Measurements from ENCODE around the gene ZBED2.

ZBED2 gene

GRCh38 chr3:111592936-111593335 is 2.2 kb downstream of the ZBED2 start:
- DNase-seq (ENCODE audit: extremely low spot score) = no peak
- POLR2A ChIA-PET = no interaction called here
- TF ChIP-seq SP1 (IDR thresholded peaks at IDR 0.05) (no peak), FOXK2 (IDR thresholded peaks at IDR 0.05) (no peak), LEF1 (IDR thresholded peaks at IDR 0.05; ENCODE audit: borderline replicate concordance) (no peak), CTBP1 (IDR thresholded peaks at IDR 0.05; ENCODE audit: borderline replicate concordance) (no peak), ZNF384 (IDR thresholded peaks at IDR 0.05) (no peak), HDGF (IDR thresholded peaks at IDR 0.05; ENCODE audit: borderline replicate concordance) (no peak), BHLHE40 (IDR thresholded peaks at IDR 0.05; ENCODE audit: borderline replicate concordance) (no peak), FOXA1 (IDR thresholded peaks at IDR 0.05) (no peak), SUZ12 (IDR thresholded peaks at IDR 0.05) (no peak)
- CTCF ChIA-PET = no interaction called here

DNA sequence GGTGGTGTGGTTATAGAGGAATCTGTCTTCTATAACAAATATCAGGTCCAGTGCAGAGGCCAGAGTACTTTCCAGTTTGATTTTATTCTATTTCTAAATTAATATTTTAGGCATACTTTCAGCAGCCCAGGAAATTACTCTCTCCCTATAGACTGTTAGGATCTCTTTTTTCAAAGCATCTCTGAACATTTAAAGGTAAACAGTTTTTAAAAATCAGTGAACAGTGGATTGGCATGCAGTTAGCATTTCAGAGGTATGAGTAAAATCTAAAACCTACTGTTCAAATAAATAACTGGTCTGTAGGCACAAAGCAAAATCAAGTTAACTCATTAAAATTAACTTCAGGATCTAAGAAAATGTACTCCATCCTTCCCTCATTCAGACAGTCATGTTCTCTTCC is 3.0 kb downstream of the ZBED2 start:
- DNase-seq (ENCODE audit: extremely low spot score) = no peak
- ChIA-PET CTCF (no interaction called here), POLR2A (no interaction called here)
- TF ChIP-seq NFRKB (IDR thresholded peaks at IDR 0.05) (no peak), LEF1 (IDR thresholded peaks at IDR 0.05; ENCODE audit: borderline replicate concordance) (no peak), TARDBP (IDR thresholded peaks at IDR 0.05) (no peak), L3MBTL2 (conservative IDR thresholded peaks at IDR 0.05) (no peak), PKNOX1 (IDR thresholded peaks at IDR 0.05) (no peak), FOXA1 (IDR thresholded peaks at IDR 0.05) (no peak)

DNA sequence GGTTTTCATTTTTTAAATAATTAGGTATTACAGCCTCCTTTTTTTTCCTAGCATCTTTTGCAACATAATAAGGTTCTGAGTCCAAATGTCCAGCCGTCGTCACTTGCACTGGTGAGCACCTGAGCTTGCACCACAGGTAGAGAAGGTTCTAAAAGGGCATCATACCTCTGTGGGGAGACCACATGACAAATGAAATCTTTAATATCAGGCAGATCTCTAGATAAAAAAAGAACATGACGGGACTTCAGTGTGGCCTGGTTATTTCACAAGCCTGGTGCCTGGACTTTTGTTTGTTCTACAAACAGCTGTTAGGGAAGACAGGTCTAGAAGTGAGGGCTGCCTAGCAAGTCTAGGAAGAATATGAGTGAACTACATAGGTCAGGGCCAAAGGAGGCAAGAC is 3.6 kb downstream of the ZBED2 start:
- TF ChIP-seq FOXM1 (IDR thresholded peaks at IDR 0.05; ENCODE audit: borderline replicate concordance) = no peak
- POLR2A ChIA-PET = no interaction called here
- no peak for DNase-seq (ENCODE audit: extremely low spot score)
- CTCF ChIA-PET = no interaction called here

DNA sequence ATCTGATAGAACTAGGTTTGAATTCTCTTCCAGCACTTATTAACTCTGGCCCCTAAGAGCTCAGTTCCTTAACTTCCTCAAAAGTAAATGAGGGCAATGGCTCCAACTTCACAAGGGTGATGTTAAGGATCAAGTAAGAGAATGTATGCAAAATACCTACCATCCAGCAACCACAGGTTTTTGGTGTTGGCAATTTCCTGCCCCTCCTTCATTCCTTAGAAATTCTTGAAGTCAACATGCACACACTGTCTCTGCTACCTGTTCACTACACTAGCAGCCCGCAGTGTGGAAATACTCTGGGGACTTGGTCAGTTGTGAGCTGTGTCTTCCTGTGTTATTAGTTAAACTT is 5.0 kb downstream of the ZBED2 start:
- DNase-seq (ENCODE audit: extremely low spot score) = no peak
- TF ChIP-seq NFRKB (IDR thresholded peaks at IDR 0.05) (no peak), HDGF (IDR thresholded peaks at IDR 0.05; ENCODE audit: borderline replicate concordance) (no peak), TARDBP (IDR thresholded peaks at IDR 0.05) (no peak), SP1 (IDR thresholded peaks at IDR 0.05) (no peak), ARNT (IDR thresholded peaks at IDR 0.05) (no peak), CTBP1 (IDR thresholded peaks at IDR 0.05; ENCODE audit: borderline replicate concordance) (no peak), L3MBTL2 (conservative IDR thresholded peaks at IDR 0.05) (no peak)
- ChIA-PET POLR2A (no interaction called here), CTCF (no interaction called here)

DNA sequence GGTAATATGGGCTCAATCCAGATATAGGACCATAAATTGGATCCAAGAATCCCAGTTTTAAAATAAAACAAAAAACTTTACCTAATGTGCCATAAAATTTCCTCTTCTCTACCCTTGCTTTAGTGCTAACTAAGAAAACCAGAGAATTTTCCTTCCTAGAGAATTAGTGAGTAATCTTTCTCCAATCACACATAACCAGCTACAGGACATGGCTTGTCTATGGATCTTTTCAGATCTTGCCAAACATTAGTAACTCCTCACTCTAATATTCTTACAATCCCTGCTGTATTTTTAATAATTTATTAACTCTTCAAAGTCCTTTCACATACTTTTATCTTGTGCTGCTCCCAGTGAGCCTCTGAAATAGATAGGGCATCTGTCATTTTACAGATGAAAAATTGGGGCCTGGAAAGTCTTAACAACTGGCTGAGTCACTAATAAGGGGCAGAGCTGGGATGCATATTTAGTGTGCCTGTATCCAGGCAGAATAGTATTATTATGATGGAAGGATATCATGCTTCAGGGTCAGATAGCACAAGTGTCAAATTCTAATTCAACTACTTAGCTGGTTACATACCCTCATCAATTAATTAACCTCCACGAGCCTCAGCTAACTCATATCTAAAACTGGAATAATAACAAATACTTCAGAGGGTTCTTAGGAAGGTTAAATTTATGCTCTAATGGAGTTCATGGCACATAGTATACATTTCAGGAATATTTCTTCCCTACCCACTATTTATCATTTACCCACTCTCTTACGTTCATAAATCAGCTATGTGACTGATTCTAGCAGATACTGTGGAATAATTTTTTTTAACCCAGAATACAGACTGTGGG is 5.6 kb downstream of the ZBED2 start:
- ChIA-PET POLR2A (no interaction called here), CTCF (no interaction called here)
- no peak for DNase-seq (ENCODE audit: extremely low spot score)
- no peak for TF ChIP-seq LEF1 (IDR thresholded peaks at IDR 0.05; ENCODE audit: borderline replicate concordance)
- TF ChIP-seq NFRKB (IDR thresholded peaks at IDR 0.05) = no peak
- no peak for TF ChIP-seq ZNF384 (IDR thresholded peaks at IDR 0.05)
- no peak for TF ChIP-seq SUZ12 (IDR thresholded peaks at IDR 0.05)
- TF ChIP-seq FOXM1 (IDR thresholded peaks at IDR 0.05; ENCODE audit: borderline replicate concordance) = no peak
- no peak for TF ChIP-seq TARDBP (IDR thresholded peaks at IDR 0.05)
- TF ChIP-seq CTBP1 (IDR thresholded peaks at IDR 0.05; ENCODE audit: borderline replicate concordance) = no peak
- TF ChIP-seq FOXA1 (IDR thresholded peaks at IDR 0.05) = no peak
- TF ChIP-seq L3MBTL2 (conservative IDR thresholded peaks at IDR 0.05) = no peak
- no peak for TF ChIP-seq ARNT (IDR thresholded peaks at IDR 0.05)
- TF ChIP-seq ELF4 (IDR thresholded peaks at IDR 0.05) = no peak
- no peak for TF ChIP-seq BHLHE40 (IDR thresholded peaks at IDR 0.05; ENCODE audit: borderline replicate concordance)

DNA sequence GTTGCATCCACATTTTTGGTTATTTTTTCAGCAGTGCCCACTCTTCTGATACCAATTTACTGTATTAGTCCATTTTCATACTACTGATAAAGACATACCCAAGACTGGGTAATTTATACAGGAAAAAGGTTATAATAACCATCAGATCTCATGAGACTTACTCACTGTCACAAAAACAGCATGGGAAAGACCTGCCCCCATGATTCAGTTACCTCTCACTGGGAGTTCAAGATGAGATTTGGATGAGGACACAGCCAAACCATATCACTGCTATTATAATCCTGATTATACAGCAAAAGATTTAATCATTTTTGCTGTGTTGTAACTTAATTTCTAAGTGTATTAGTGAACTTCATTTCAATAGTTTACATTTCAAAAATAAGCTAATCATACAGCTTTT is 6.6 kb downstream of the ZBED2 start:
- DNase-seq (ENCODE audit: extremely low spot score) = no peak
- ChIA-PET CTCF (no interaction called here), POLR2A (no interaction called here)
- TF ChIP-seq CTBP1 (IDR thresholded peaks at IDR 0.05; ENCODE audit: borderline replicate concordance) (no peak), LEF1 (IDR thresholded peaks at IDR 0.05; ENCODE audit: borderline replicate concordance) (no peak), FOXM1 (IDR thresholded peaks at IDR 0.05; ENCODE audit: borderline replicate concordance) (no peak), ZNF384 (IDR thresholded peaks at IDR 0.05) (no peak), NFRKB (IDR thresholded peaks at IDR 0.05) (no peak), FOXK2 (IDR thresholded peaks at IDR 0.05) (no peak)

DNA sequence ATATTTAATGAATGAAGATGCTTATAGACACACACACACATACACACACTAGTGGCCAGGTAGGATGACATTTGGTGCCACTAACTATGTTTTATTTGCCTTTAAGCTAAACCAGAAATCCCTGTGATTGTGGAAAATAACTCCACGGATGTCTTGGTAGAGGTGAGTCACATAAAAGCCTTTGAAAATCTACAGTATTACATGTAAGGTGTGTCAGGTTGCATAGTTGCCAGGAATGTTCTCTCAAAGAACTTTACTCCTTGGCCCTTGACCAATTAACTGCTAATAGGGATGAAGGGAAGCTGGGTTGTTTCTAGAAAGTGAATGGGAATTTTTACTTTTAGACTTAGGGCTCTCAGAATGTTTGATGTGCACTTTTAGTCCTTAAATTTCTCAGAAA is 9.9 kb downstream of the ZBED2 start:
- POLR2A ChIA-PET = no interaction called here
- CTCF ChIA-PET = no interaction called here
- no peak for TF ChIP-seq SUZ12 (IDR thresholded peaks at IDR 0.05)
- no peak for TF ChIP-seq BHLHE40 (IDR thresholded peaks at IDR 0.05; ENCODE audit: borderline replicate concordance)
- no peak for TF ChIP-seq ARNT (IDR thresholded peaks at IDR 0.05)
- TF ChIP-seq ZNF384 (IDR thresholded peaks at IDR 0.05) = no peak
- TF ChIP-seq CTBP1 (IDR thresholded peaks at IDR 0.05; ENCODE audit: borderline replicate concordance) = no peak
- TF ChIP-seq HDGF (IDR thresholded peaks at IDR 0.05; ENCODE audit: borderline replicate concordance) = no peak
- TF ChIP-seq FOXA1 (IDR thresholded peaks at IDR 0.05) = no peak
- no peak for TF ChIP-seq LEF1 (IDR thresholded peaks at IDR 0.05; ENCODE audit: borderline replicate concordance)
- TF ChIP-seq TARDBP (IDR thresholded peaks at IDR 0.05) = no peak
- no peak for TF ChIP-seq FOXM1 (IDR thresholded peaks at IDR 0.05; ENCODE audit: borderline replicate concordance)
- TF ChIP-seq FOXK2 (IDR thresholded peaks at IDR 0.05) = no peak
- TF ChIP-seq NFRKB (IDR thresholded peaks at IDR 0.05) = no peak
- no peak for DNase-seq (ENCODE audit: extremely low spot score)

DNA sequence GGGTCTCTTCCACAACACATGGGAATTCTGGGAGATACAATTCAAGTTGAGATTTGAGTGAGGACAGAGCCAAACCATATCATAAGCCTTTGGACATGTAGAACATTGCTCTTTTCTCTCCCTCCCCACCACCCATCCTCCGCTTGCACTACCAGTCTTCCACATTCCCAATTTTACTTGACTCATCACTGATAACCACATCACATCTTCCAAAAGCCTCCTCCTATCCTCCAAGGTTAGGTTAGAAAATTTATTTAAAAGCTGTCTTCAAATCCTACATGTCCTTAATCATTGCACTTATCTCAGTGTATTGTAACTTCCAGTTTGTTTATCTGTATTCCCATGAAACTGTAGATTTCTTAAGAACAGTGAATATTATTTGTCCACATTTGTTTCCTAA is 10.4 kb downstream of the ZBED2 start:
- DNase-seq (ENCODE audit: extremely low spot score) = no peak
- TF ChIP-seq HDGF (IDR thresholded peaks at IDR 0.05; ENCODE audit: borderline replicate concordance) = no peak
- TF ChIP-seq PKNOX1 (IDR thresholded peaks at IDR 0.05) = no peak
- no peak for TF ChIP-seq FOXM1 (IDR thresholded peaks at IDR 0.05; ENCODE audit: borderline replicate concordance)
- no peak for TF ChIP-seq FOXK2 (IDR thresholded peaks at IDR 0.05)
- no peak for TF ChIP-seq ZNF384 (IDR thresholded peaks at IDR 0.05)
- TF ChIP-seq NFRKB (IDR thresholded peaks at IDR 0.05) = no peak
- no peak for TF ChIP-seq SUZ12 (IDR thresholded peaks at IDR 0.05)
- TF ChIP-seq LEF1 (IDR thresholded peaks at IDR 0.05; ENCODE audit: borderline replicate concordance) = no peak
- no peak for TF ChIP-seq L3MBTL2 (conservative IDR thresholded peaks at IDR 0.05)
- TF ChIP-seq TARDBP (IDR thresholded peaks at IDR 0.05) = no peak
- ChIA-PET POLR2A (no interaction called here), CTCF (no interaction called here)

Measured in HEK293T (cell line).